Activated B cell treated with CpG ODN at 0.5 μM for 24 hours (primary cell): Measurements from ENCODE around the gene PDZD7. TPM values are rescaled to one million over a fixed set of nuclear protein-coding genes. Genes with fewer than 3 reads are reported as not detected.
"Not testable (repeated sequence)": the region's sequence is repeated elsewhere in the genome, so short reads cannot be mapped to it uniquely, and the experiment has no call there.

Source experiments
- ATAC-seq: fragments of 200-7000 bp; cut with Tn5 transposase; one replicate; pipeline ENCODE4 v1.10.0; 2021; ENCODE audit warnings: low read depth, mild to moderate bottlenecking, moderate library complexity
- CTCF ChIA-PET: fragments of 350-600 bp; sonication (Branson Sonifier 250); formaldehyde crosslinking; loops from one replicate; lab custom pipeline; 2021; ENCODE audit warnings: antibody characterized with exemption; lab: Charles Lee
- POLR2A ChIA-PET: fragments of 350-600 bp; sonication (Branson Sonifier 250); formaldehyde crosslinking; loops from one replicate; lab custom pipeline; 2021; ENCODE audit warnings: antibody characterized with exemption; lab: Charles Lee
- DNase-seq: peaks from one replicate; pipeline ENCODE4 v3.0.0; 2022
- H3K27ac Mint-ChIP-seq: one replicate; pipeline ENCODE4 v1.8.0; 2020; ENCODE audit warnings: mixed read lengths
- H3K27me3 Mint-ChIP-seq: one replicate; pipeline ENCODE4 v1.8.0; 2021; ENCODE audit warnings: mixed read lengths
- H3K36me3 Mint-ChIP-seq: one replicate; pipeline ENCODE4 v1.8.0; 2021; ENCODE audit warnings: low read depth, mixed read lengths
- H3K4me1 Mint-ChIP-seq: one replicate; pipeline ENCODE4 v1.8.0; 2021; ENCODE audit warnings: mixed read lengths
- H3K4me3 Mint-ChIP-seq: one replicate; pipeline ENCODE4 v1.8.0; 2020; ENCODE audit warnings: mild to moderate bottlenecking, mixed read lengths
- H3K9me3 Mint-ChIP-seq: one replicate; pipeline ENCODE4 v1.8.0; 2020; ENCODE audit warnings: mixed read lengths
- CTCF ChIP-seq: fragments of 200-600 bp; IDR thresholded peaks from one replicate; pipeline ENCODE4 v1.8.0; 2022; ENCODE audit warnings: antibody characterized with exemption, mild to moderate bottlenecking
- intact Hi-C: fragments of 100-400 bp; cut with micrococcal nuclease; formaldehyde crosslinking; loops from one replicate; pipeline ENCODE4 v1.15.1; 2024
- total RNA-seq: library from RNA; stranded (reverse); gene quantifications from 2 replicates; pipeline ENCODE4 v1.2.3, GENCODE V29; 2022

The PDZD7 gene
- total RNA-seq, 1 donor from 2014 or later = 0.11 TPM

- ChIA-PET CTCF (no interaction called here), POLR2A (no interaction called here)
- no peak for TF ChIP-seq CTCF
- no peaks in the 10 kb centered on the region for H3K27me3 Mint-ChIP-seq
- no peak overlapping the region for H3K27ac Mint-ChIP-seq
- no peak overlapping the region for H3K4me3 Mint-ChIP-seq
- peaks cover 28% of the 10 kb centered on the region for H3K36me3 Mint-ChIP-seq
- intact Hi-C loops = no loop called here
- ATAC-seq (no peak), DNase-seq (no peak)
- H3K4me1 Mint-ChIP-seq = no peaks in the 10 kb centered on the region
- H3K9me3 Mint-ChIP-seq = no peaks in the 10 kb centered on the region
These were observed 54.0 kb downstream of the PDZD7 start for GRCh38 chr10:100976906-100977305.

- DNase-seq, H3K4me1 Mint-ChIP-seq, intact Hi-C loops, H3K4me3 Mint-ChIP-seq, H3K27ac Mint-ChIP-seq, CTCF ChIA-PET, ATAC-seq, H3K9me3 Mint-ChIP-seq, H3K27me3 Mint-ChIP-seq: not testable (repeated sequence)
- POLR2A ChIA-PET = interaction anchor here (0.6 kb wide), 1 partner anchor 402 kb away, joined by 6 read pairs; no protein-coding TSS in a partner anchor
- peaks cover 14% of the 10 kb centered on the region for H3K36me3 Mint-ChIP-seq
These were observed 55.5 kb downstream of the PDZD7 start for GRCh38 chr10:100975397-100975796.

GRCh38 chr10:100972904-100973535 lies 57.9 kb downstream of the PDZD7 start:
- no peak overlapping the region for H3K27ac Mint-ChIP-seq
- ATAC-seq = no peak
- POLR2A ChIA-PET = no interaction called here
- H3K9me3 Mint-ChIP-seq = no peaks in the 10 kb centered on the region
- no peak for DNase-seq
- TF ChIP-seq CTCF = no peak
- no peaks in the 10 kb centered on the region for H3K27me3 Mint-ChIP-seq
- peaks cover 11% of the 10 kb centered on the region for H3K4me1 Mint-ChIP-seq
- CTCF ChIA-PET = no interaction called here
- H3K36me3 Mint-ChIP-seq = peaks cover 6% of the 10 kb centered on the region
- H3K4me3 Mint-ChIP-seq = no peak overlapping the region
- intact Hi-C loops = no loop called here

- ChIA-PET CTCF (no interaction called here), POLR2A (no interaction called here)
- intact Hi-C loops = no loop called here
- ATAC-seq (no peak), DNase-seq (no peak)
- no peaks in the 10 kb centered on the region for H3K27me3 Mint-ChIP-seq
- peaks cover 11% of the 10 kb centered on the region for H3K4me1 Mint-ChIP-seq
- no peaks in the 10 kb centered on the region for H3K9me3 Mint-ChIP-seq
- peaks cover 4% of the 10 kb centered on the region for H3K36me3 Mint-ChIP-seq
- H3K4me3 Mint-ChIP-seq = no peak overlapping the region
- no peak overlapping the region for H3K27ac Mint-ChIP-seq
- no peak for TF ChIP-seq CTCF
These were observed 58.6 kb downstream of the PDZD7 start for GRCh38 chr10:100972115-100972903.

- DNase-seq (no peak), ATAC-seq (no peak)
- Mint-ChIP-seq H3K9me3 (no peaks in the 10 kb centered on the region), H3K27ac (no peak overlapping the region), H3K4me3 (peak overlapping the region; percentile 64), H3K4me1 (peaks cover 11% of the 10 kb centered on the region), H3K36me3 (no peaks in the 10 kb centered on the region), H3K27me3 (no peaks in the 10 kb centered on the region)
- intact Hi-C loops = no loop called here
- TF ChIP-seq CTCF = no peak
- CTCF ChIA-PET = no interaction called here
- POLR2A ChIA-PET = no interaction called here
These were observed 59.8 kb downstream of the PDZD7 start for GRCh38 chr10:100970914-100971811.
